Measurements from ENCODE around the gene NDP.
"Not testable (repeated sequence)": the region's sequence is repeated elsewhere in the genome, so short reads cannot be mapped to it uniquely, and the experiment has no call there.

The NDP gene

GRCh38 chrX:43971966-43972961, 926 bp downstream of the NDP start:
- no peak for FAIRE-seq
- DNase-seq (ENCODE audit: insufficient read length, low spot score), result no peak

- FAIRE-seq (no peak), DNase-seq (ENCODE audit: insufficient read length, low spot score) (no peak)
These were observed 2.7 kb downstream of the NDP start for GRCh38 chrX:43970528-43970927.

GRCh38 chrX:43969504-43970501, 3.4 kb downstream of the NDP start:
- DNase-seq (ENCODE audit: insufficient read length, low spot score), result no peak
- FAIRE-seq, result no peak

- DNase-seq (ENCODE audit: insufficient read length, low spot score), result no peak
- FAIRE-seq, result no peak
These were observed 4.8 kb downstream of the NDP start for GRCh38 chrX:43968359-43968781.

- FAIRE-seq (no peak), DNase-seq (ENCODE audit: insufficient read length, low spot score) (no peak)
These were observed 8.3 kb downstream of the NDP start for GRCh38 chrX:43964936-43965335.

- FAIRE-seq (no peak), DNase-seq (ENCODE audit: insufficient read length, low spot score) (no peak)
These were observed 9.5 kb downstream of the NDP start for GRCh38 chrX:43963726-43964125.

GRCh38 chrX:43962636-43963035, 10.6 kb downstream of the NDP start:
- FAIRE-seq (no peak), DNase-seq (ENCODE audit: insufficient read length, low spot score) (no peak)

- FAIRE-seq (no peak), DNase-seq (ENCODE audit: insufficient read length, low spot score) (no peak)
These were observed 11.5 kb downstream of the NDP start for GRCh38 chrX:43961699-43962098.

GRCh38 chrX:43958529-43958928, 14.7 kb downstream of the NDP start:
- DNase-seq (ENCODE audit: insufficient read length, low spot score) (peak; percentile 4), FAIRE-seq (peak; percentile 86)

GRCh38 chrX:43956034-43956433, 17.2 kb downstream of the NDP start:
- DNase-seq (ENCODE audit: insufficient read length, low spot score) (no peak), FAIRE-seq (no peak)

GRCh38 chrX:43953218-43953617, 20.0 kb downstream of the NDP start:
- FAIRE-seq, result no peak
- DNase-seq (ENCODE audit: insufficient read length, low spot score), result no peak

GRCh38 chrX:43949669-43950068, 23.5 kb downstream of the NDP start:
- no peak for FAIRE-seq
- DNase-seq (ENCODE audit: insufficient read length, low spot score), result no peak

- DNase-seq (ENCODE audit: insufficient read length, low spot score) (no peak), FAIRE-seq (no peak)
These were observed 32.2 kb downstream of the NDP start for GRCh38 chrX:43940816-43941474.

- DNase-seq (ENCODE audit: insufficient read length, low spot score), result no peak
These were observed 33.8 kb downstream of the NDP start for GRCh38 chrX:43939187-43939926.

GRCh38 chrX:43922032-43922431, 51.2 kb downstream of the NDP start:
- FAIRE-seq; DNase-seq (ENCODE audit: insufficient read length, low spot score): not testable (repeated sequence)

More at GRCh38 chrX:43939187-43939926, 33.8 kb downstream of the NDP start:
- FAIRE-seq, result no peak

GRCh38 chrX:43910772-43911171, 62.4 kb downstream of the NDP start:
- not testable (repeated sequence) for DNase-seq (ENCODE audit: insufficient read length, low spot score); FAIRE-seq

GRCh38 chrX:43910012-43910411, 63.2 kb downstream of the NDP start:
- DNase-seq (ENCODE audit: insufficient read length, low spot score), result no peak
- no peak for FAIRE-seq

GRCh38 chrX:43909141-43909540, 64.0 kb downstream of the NDP start:
- DNase-seq (ENCODE audit: insufficient read length, low spot score) (no peak), FAIRE-seq (no peak)

- no peak for FAIRE-seq
- no peak for DNase-seq (ENCODE audit: insufficient read length, low spot score)
These were observed 73.0 kb downstream of the NDP start for GRCh38 chrX:43899878-43900815.
